HG03025 (cell line): ENCODE results near the gene LCE3D.

ENCODE experiments used
- ATAC-seq: cut with Tn5 transposase; IDR thresholded peaks from one replicate; pipeline ENCODE4 v1.9.1; 2021; ENCODE audit warnings: mild to moderate bottlenecking, moderate library complexity; ENCODE audit not compliant: unreplicated experiment, low FRiP score

LCE3D gene

DNA sequence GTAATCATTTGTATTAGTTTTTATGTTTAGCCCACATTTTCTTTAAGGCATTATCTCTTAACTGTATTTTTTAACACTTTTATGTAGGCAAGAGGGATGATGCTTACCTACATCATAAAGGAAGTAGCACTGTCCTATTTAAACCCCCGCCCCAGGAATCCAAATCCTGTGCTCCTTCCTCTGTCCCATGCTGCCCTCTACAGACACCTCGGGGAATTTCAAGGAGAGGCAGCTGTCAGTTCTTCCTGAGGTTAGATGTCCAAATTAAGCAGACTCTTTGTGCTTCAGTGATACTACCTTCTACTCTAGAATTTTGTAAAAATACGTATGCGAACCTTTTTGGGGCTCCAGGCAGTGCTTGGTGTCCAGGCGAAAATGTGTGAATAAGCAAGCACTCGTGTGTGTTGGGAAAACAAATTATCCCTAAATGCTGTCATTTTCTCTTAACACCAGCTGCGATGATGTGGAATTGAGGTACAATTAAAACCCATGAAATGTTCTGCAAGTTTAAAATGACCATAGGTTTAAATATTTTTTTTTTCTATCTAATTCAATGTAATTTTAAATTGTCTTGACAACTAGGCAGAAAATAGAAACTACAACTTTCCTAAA, 46.9 kb downstream of the LCE3D start:
- no peak for ATAC-seq
